ENCODE measurements around the gene DGKZ. TPM values are rescaled to one million over a fixed set of nuclear protein-coding genes. Genes with fewer than 3 reads are reported as not detected.

Gene DGKZ
- total and polyA plus RNA-seq, 2 of the 13 experiments (the other 11 are each of a cell fraction or from before 2014, with no cell fraction given) = 15.8 to 20.7 TPM

GRCh38 chr11:46361283-46362155, 14.3 kb downstream of the DGKZ start:
- no peaks in the 10 kb centered on the region for H3K79me2 ChIP-seq (ENCODE audit: insufficient read depth, low read length)
- FAIRE-seq = no peak

More at GRCh38 chr11:46361283-46362155, 14.3 kb downstream of the DGKZ start:
- no peak for DNase-seq (ENCODE audit: low spot score)
- Histone ChIP-seq H3K9ac (ENCODE audit: insufficient read depth, low read depth, low read length) (no peak overlapping the region), H3K27me3 (ENCODE audit: control insufficient read depth in 1 of 2, insufficient read depth in 2 of 2, low read length in 2 of 2) (no peaks in the 10 kb centered on the region), H3K27ac (ENCODE audit: extremely low read length, insufficient read depth, low read length) (no peak overlapping the region), H4K20me1 (ENCODE audit: insufficient read depth, low read length) (no peaks in the 10 kb centered on the region), H3K4me3 (replicated peaks in 1 of 3; ENCODE audit: insufficient read depth in 1 of 3, low read depth in 2 of 3, low read length in 3 of 3) (no peak overlapping the region), H3K4me2 (ENCODE audit: low read depth, low read length) (no peak overlapping the region), H3K36me3 (replicated peaks in 1 of 2; ENCODE audit: control insufficient read depth in 1 of 2, insufficient read depth in 2 of 2, low read length in 2 of 2) (0 out of 5 replicates have a peak, but pooled peaks cover 0 to 3% of the 10 kb centered on the region in 2 experiments), H3K4me1 (ENCODE audit: insufficient read depth, low read length) (peaks cover 12% of the 10 kb centered on the region), H3K9me3 (ENCODE audit: low read length) (no peaks in the 10 kb centered on the region), H2AFZ (ENCODE audit: low read length) (no peak overlapping the region)
- in situ Hi-C loops (cut with HindIII; ENCODE audit: extremely low pct_ligation_motif_present, low pct_unique_long_range_greater_than_20kb) (no loop called here), intact Hi-C loops (cut with micrococcal nuclease; ENCODE audit: unreplicated experiment) (no loop called here)
- ATAC-seq = no peak
- TF ChIP-seq ZNF136 (CRISPR knock-in tag; IDR thresholded peaks at IDR 0.05; ENCODE audit: low read depth) (no peak), DNMT3B (CRISPR knock-in tag; conservative IDR thresholded peaks at IDR 0.05) (no peak), REL (CRISPR knock-in tag; conservative IDR thresholded peaks at IDR 0.05) (no peak), ZFP37 (CRISPR knock-in tag; IDR thresholded peaks at IDR 0.05; ENCODE audit: borderline replicate concordance) (no peak), EEA1 (CRISPR knock-in tag; IDR thresholded peaks at IDR 0.05; ENCODE audit: borderline replicate concordance) (no peak), ZBTB34 (CRISPR knock-in tag; IDR thresholded peaks at IDR 0.05) (no peak), YEATS4 (CRISPR knock-in tag; IDR thresholded peaks at IDR 0.05; ENCODE audit: borderline replicate concordance) (no peak)
- WGBS (ENCODE audit: low lambda C conversion rate) = 97% methylated on average over 4 of the region's 26 CpGs
- CTCF ChIA-PET (ENCODE audit: low intra/inter-chr PET ratio, low total read pairs) = no interaction called here
- POLR2A ChIA-PET = no interaction called here
- BruUV-seq (replicated peaks) = no TSS peak

Measured in HepG2 (cell line).